Activated CD4-positive, alpha-beta T cell treated with anti-CD3 and anti-CD28 coated beads, Interleukin-2, amount 10 ng/mL, durations not matched to agents 24 days and 14 days (primary cell): ENCODE data around the gene FANCL. TPM values are rescaled to one million over a fixed set of nuclear protein-coding genes. Genes with fewer than 3 reads are reported as not detected.
"Not testable (repeated sequence)": the region's sequence is repeated elsewhere in the genome, so short reads cannot be mapped to it uniquely, and the experiment has no call there.

Experiments
- DNase-seq: peaks from one replicate; pipeline ENCODE4 v3.0.0; 2022
- H3K27ac Mint-ChIP-seq: one replicate; pipeline ENCODE4 v1.8.0; 2022; ENCODE audit warnings: mild to moderate bottlenecking, mixed read lengths
- H3K27me3 Mint-ChIP-seq: one replicate; pipeline ENCODE4 v1.8.0; 2022; ENCODE audit warnings: mixed read lengths
- H3K36me3 Mint-ChIP-seq: one replicate; pipeline ENCODE4 v1.8.0; 2022; ENCODE audit warnings: low read depth, mild to moderate bottlenecking, mixed read lengths
- H3K4me1 Mint-ChIP-seq: one replicate; pipeline ENCODE4 v1.8.0; 2021; ENCODE audit warnings: mixed read lengths
- H3K4me3 Mint-ChIP-seq: one replicate; pipeline ENCODE4 v1.8.0; 2022; ENCODE audit warnings: mild to moderate bottlenecking, moderate library complexity, mixed read lengths
- H3K9me3 Mint-ChIP-seq: one replicate; pipeline ENCODE4 v1.8.0; 2021; ENCODE audit warnings: mixed read lengths
- intact Hi-C: fragments of 100-400 bp; cut with micrococcal nuclease; formaldehyde crosslinking; loops from one replicate; pipeline ENCODE4 v1.15.1; 2023
- total RNA-seq: library from RNA; stranded (reverse); gene quantifications from 2 replicates; pipeline ENCODE4 v1.2.3, GENCODE V29; 2022

FANCL gene
- 21.2 and 26.3 TPM in 2 replicates for total RNA-seq

GRCh38 chr2:58240670-58241545 is at the start of gene FANCL:
TSS of gene FANCL (minus strand) at chr2:58241325. CDS start at chr2:58241313, 12 bp downstream.
- Mint-ChIP-seq H3K4me1 (peaks cover 29% of the 10 kb centered on the region), H3K27me3 (peaks cover 15% of the 10 kb centered on the region), H3K4me3 (peak within 1 kb of the TSS; percentile 88), H3K27ac (peak within 1 kb of the TSS; percentile 83), H3K36me3 (peaks cover 2% of the 10 kb centered on the region), H3K9me3 (peaks cover 1% of the 10 kb centered on the region)
- intact Hi-C loops: loop anchor here (1.0 kb wide), 1 partner anchor 194 kb away; no protein-coding TSS in a partner anchor
- DNase-seq: peak; percentile 92

- intact Hi-C loops: no loop called here
- no peaks in the 10 kb centered on the region for H3K9me3 Mint-ChIP-seq
Measured at GRCh38 chr2:58289029-58289428, 47.9 kb upstream of the FANCL start.

DNA sequence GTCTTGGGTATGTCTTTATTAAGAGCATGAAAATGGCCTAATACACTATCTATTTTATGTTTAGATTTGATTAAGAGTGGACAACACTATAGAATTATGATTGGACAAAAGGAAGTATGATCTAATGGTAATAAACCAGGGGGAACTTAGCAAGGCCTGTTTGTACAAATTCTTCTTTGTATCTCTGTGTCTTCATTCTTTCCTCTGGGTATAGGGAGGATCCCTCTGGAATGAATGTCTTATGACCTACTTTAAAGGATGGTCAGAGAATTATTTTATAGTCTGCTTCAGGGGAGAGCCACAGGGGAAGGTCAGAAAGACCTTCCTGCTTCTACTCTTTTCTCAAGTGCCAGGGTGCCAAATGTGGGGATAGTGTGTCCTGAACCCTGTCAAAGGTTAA is 42.8 kb upstream of the FANCL start:
- Mint-ChIP-seq H3K4me1 (no peaks in the 10 kb centered on the region), H3K27ac (no peak overlapping the region), H3K4me3 (no peak overlapping the region), H3K9me3 (no peaks in the 10 kb centered on the region), H3K27me3 (peaks cover 5% of the 10 kb centered on the region), H3K36me3 (no peaks in the 10 kb centered on the region)
- no peak for DNase-seq
- intact Hi-C loops: no loop called here

More at GRCh38 chr2:58289029-58289428, 47.9 kb upstream of the FANCL start:
- H3K4me1 Mint-ChIP-seq: no peaks in the 10 kb centered on the region
- no peak overlapping the region for H3K4me3 Mint-ChIP-seq
- no peak for DNase-seq
- peaks cover 11% of the 10 kb centered on the region for H3K27me3 Mint-ChIP-seq
- H3K27ac Mint-ChIP-seq: no peak overlapping the region
- H3K36me3 Mint-ChIP-seq: no peaks in the 10 kb centered on the region

DNA sequence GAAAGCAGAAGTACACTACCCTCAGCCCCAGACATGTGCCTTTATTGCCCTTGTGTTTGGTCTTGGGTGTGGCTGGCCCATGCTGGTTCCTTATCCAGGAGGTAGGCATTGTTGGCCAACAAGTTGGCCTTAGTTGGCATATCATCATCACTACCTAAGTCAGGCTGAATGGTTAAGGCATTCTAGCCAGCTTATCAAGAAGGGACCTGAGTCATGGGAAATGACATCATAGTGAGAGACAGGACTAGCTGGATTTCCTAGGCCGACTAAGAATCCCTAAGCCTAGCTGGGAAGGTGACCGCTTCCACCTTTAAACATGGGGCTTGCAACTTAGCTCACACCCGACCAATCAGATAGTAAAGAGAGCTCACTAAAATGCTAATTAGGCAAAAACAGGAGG is 34.0 kb upstream of the FANCL start:
- DNase-seq, H3K27ac Mint-ChIP-seq, intact Hi-C loops, H3K9me3 Mint-ChIP-seq, H3K4me3 Mint-ChIP-seq, H3K27me3 Mint-ChIP-seq, H3K36me3 Mint-ChIP-seq, H3K4me1 Mint-ChIP-seq: not testable (repeated sequence)

DNA sequence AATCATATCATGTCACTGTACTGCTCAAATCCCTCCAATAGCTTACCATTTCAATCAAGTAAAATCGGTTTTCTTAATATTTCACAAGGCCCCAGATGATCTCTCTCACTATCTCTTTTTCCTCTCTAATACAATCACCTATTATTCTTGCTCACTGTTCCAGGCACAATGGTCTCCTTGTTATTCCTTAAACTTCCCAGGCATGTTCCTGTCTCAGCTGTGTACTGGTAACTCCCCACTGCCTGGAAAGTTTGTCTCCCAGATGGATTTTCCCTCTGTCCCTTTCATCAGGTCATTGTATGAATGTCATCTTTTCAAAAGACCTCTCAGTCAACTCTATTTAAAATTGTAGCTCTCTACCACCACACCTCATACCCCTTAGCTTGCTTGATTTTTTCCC is 30.7 kb upstream of the FANCL start:
- Mint-ChIP-seq H3K36me3 (no peaks in the 10 kb centered on the region), H3K4me1 (no peaks in the 10 kb centered on the region), H3K27ac (no peak overlapping the region), H3K27me3 (peaks cover 5% of the 10 kb centered on the region), H3K4me3 (no peak overlapping the region), H3K9me3 (peaks cover 7% of the 10 kb centered on the region)
- intact Hi-C loops: no loop called here
- DNase-seq: no peak

DNA sequence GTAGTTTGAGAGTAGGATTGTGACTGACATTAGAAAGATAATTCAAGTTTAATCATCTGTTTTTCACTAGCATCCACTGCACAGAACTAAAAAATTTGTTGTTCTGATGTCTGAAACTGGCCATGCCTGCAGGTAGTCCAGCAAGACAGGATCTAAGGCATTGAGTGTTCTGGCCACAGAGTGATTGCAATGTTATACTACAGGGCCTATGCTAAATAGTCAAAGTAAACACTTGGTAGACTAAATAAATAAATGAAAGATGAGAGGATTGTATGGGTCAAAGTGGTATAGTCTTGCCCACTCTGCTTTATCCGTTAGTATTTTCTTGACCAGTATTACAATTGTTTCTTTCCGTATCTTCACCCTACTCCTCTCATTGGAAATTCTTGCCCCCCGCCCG is 27.6 kb upstream of the FANCL start:
- no peak overlapping the region for H3K4me3 Mint-ChIP-seq

GRCh38 chr2:58266211-58266610 is 25.1 kb upstream of the FANCL start:
- no peaks in the 10 kb centered on the region for H3K27me3 Mint-ChIP-seq
- DNase-seq: no peak
- H3K27ac Mint-ChIP-seq: no peak overlapping the region
- H3K36me3 Mint-ChIP-seq: no peaks in the 10 kb centered on the region
- intact Hi-C loops: no loop called here
- no peaks in the 10 kb centered on the region for H3K4me1 Mint-ChIP-seq
- H3K9me3 Mint-ChIP-seq: peaks cover 4% of the 10 kb centered on the region
- H3K4me3 Mint-ChIP-seq: no peak overlapping the region

More for the DNA sequence above, 27.6 kb upstream of the FANCL start:
- Mint-ChIP-seq H3K4me1 (no peaks in the 10 kb centered on the region), H3K27ac (no peak overlapping the region), H3K36me3 (no peaks in the 10 kb centered on the region), H3K9me3 (no peaks in the 10 kb centered on the region), H3K27me3 (peaks cover 5% of the 10 kb centered on the region)
- DNase-seq: no peak
- intact Hi-C loops: no loop called here

- Mint-ChIP-seq H3K4me1 (no peaks in the 10 kb centered on the region), H3K27ac (no peak overlapping the region), H3K36me3 (no peaks in the 10 kb centered on the region), H3K4me3 (no peak overlapping the region), H3K9me3 (peaks cover 14% of the 10 kb centered on the region), H3K27me3 (peaks cover 2% of the 10 kb centered on the region)
- intact Hi-C loops: no loop called here
- no peak for DNase-seq
Measured at GRCh38 chr2:58261209-58261608, 20.1 kb upstream of the FANCL start.

DNA sequence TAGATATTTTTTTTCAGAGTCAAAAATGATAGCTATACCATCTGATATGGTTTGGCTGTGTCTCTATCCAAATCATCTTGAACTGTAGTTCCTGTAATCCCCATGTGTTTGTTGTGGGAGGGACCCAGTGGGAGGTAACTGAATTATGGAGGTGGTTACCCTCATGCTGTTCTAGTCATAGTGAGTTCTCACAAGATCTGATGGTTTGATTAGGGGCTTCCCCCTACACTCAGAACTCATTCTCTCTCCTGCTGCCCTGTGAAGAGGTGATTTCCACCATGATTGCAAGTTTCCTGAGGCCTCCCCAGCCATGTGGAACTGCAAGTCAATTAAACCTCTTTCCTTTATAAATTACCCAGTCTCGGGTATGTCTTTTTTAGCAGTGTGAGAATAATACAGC is 17.3 kb upstream of the FANCL start:
- intact Hi-C loops, H3K36me3 Mint-ChIP-seq, H3K27me3 Mint-ChIP-seq, H3K4me1 Mint-ChIP-seq, H3K4me3 Mint-ChIP-seq, DNase-seq, H3K27ac Mint-ChIP-seq: not testable (repeated sequence)
- peaks cover 14% of the 10 kb centered on the region for H3K9me3 Mint-ChIP-seq

- H3K27ac Mint-ChIP-seq, DNase-seq, intact Hi-C loops, H3K9me3 Mint-ChIP-seq, H3K4me1 Mint-ChIP-seq, H3K36me3 Mint-ChIP-seq, H3K4me3 Mint-ChIP-seq: not testable (repeated sequence)
- H3K27me3 Mint-ChIP-seq: peaks cover 10% of the 10 kb centered on the region
Measured at GRCh38 chr2:58251331-58252201, 10.4 kb upstream of the FANCL start.

GRCh38 chr2:58241546-58241864 is 380 bp upstream of the FANCL start:
- H3K36me3 Mint-ChIP-seq: peaks cover 2% of the 10 kb centered on the region
- peak overlapping the region; percentile 88 for H3K4me3 Mint-ChIP-seq
- intact Hi-C loops: loop anchor here (1.0 kb wide), 1 partner anchor 194 kb away; no protein-coding TSS in a partner anchor
- DNase-seq: no peak
- peaks cover 28% of the 10 kb centered on the region for H3K4me1 Mint-ChIP-seq
- H3K27ac Mint-ChIP-seq: peak overlapping the region; percentile 83
- H3K27me3 Mint-ChIP-seq: peaks cover 16% of the 10 kb centered on the region
- no peaks in the 10 kb centered on the region for H3K9me3 Mint-ChIP-seq

GRCh38 chr2:58239243-58239925 is 1.7 kb downstream of the FANCL start:
- intact Hi-C loops: no loop called here
- Mint-ChIP-seq H3K9me3 (peaks cover 7% of the 10 kb centered on the region), H3K27me3 (peaks cover 3% of the 10 kb centered on the region), H3K27ac (no peak overlapping the region), H3K36me3 (peaks cover 4% of the 10 kb centered on the region), H3K4me1 (peaks cover 31% of the 10 kb centered on the region), H3K4me3 (no peak overlapping the region)
- DNase-seq: no peak

DNA sequence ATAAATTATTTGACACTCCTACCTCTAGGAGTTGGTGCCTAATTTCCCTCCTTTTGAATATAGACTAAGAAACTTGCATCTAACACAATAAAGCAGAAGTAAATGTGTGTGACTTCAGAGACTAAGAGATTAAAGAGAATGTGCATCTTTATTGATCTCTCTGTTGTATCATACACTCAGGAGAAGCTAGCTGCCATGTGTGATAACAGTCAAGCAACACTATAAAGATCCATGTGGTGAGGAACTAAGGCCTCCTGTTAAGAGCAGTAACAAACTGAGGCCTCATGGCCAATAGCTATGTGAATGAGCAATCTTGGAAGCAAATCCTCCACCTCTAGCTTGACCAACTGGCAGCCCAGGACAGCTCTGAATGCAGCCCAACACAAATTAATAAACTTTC is 3.4 kb downstream of the FANCL start:
- Mint-ChIP-seq H3K4me3 (no peak overlapping the region), H3K27me3 (peaks cover 3% of the 10 kb centered on the region), H3K27ac (no peak overlapping the region), H3K9me3 (peaks cover 7% of the 10 kb centered on the region), H3K36me3 (peaks cover 4% of the 10 kb centered on the region), H3K4me1 (peaks cover 35% of the 10 kb centered on the region)
- intact Hi-C loops: no loop called here
- DNase-seq: no peak
